GM11168 (cell line): ENCODE data around the gene SELENOS.

ENCODE experiments used
- in situ Hi-C: fragments of 300-500 bp; cut with MboI; formaldehyde crosslinking; loops from one replicate; pipeline ENCODE4 v1.12.0; 2022; ENCODE audit warnings: low sequenced_read_pairs; ENCODE audit not compliant: unreplicated experiment

The SELENOS gene, protein sequence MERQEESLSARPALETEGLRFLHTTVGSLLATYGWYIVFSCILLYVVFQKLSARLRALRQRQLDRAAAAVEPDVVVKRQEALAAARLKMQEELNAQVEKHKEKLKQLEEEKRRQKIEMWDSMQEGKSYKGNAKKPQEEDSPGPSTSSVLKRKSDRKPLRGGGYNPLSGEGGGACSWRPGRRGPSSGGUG

DNA sequence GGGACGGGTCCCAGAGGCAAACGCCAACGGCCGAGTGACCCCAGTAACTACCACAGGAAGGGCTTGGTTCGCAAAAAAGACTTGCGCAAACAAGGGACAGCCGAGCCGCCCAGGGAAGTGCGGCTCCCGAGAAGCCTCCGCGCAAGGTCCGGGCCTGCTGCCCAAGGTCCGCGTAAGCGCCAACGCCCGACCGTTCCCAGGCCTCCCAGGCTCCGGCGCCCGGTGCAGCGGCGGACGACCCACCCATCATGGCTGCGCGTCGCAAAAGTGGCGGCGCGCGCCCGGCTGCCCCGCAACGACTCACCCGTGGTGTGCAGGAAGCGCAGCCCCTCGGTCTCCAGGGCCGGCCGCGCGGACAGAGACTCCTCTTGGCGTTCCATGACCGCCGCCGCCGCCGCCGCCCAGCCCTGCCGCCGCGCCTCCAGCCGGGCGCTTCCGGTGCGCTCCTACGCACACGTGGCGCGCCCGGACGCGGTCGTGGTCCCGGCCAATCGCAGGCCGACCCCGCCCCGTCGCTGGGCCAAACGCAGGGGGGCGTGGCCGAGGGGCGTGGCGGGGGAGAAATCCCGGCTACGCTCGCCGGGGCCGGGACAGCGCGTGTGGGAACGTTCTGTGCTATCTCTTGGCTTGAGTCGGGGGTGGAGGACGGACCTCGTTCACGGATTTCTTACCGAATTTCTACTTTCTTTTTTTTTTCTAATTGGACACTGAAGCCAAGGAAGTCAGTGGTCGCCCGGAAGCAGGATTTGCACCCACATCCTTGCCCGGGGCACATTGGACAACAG, at the start of gene SELENOS:
TSS of gene SELENOS (minus strand) at position 448 of the 785 bp plus-strand sequence. CDS start at position 380, 68 bp downstream.
- in situ Hi-C loops: no loop called here

DNA sequence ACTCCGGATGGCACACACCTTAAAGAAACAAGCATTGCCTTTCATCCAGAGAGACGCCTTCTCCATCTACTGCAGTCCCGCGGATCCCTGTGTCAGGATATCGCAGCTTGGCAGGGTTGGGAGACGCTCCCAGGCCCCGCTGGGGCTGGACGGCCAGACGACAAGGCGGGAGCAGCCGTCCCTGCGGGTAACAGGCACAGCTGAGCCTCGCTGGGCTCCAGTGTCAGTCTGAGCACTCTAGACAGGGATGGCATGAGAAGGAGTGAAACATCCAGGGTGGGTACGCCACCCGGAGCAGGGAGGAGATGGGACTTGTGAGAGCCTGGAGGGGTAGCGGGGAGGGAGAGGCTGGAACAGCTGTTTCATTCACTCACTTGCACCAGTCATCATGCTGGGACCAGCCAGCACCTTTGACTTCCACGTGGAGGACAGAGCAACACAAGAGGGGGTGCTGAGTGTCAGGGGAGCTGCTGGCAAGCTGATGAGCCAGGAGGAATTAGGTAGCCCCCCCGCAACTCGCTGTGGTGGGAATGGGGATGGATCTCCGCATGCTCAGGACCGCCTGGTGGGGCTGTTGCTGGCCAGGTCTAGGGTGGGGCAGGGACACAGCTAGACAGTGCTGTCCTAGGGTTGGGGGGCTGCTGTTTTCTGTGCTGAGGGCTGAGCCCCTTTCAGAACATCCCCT, 49.3 kb upstream of the SELENOS start:
- in situ Hi-C loops: no loop called here

DNA sequence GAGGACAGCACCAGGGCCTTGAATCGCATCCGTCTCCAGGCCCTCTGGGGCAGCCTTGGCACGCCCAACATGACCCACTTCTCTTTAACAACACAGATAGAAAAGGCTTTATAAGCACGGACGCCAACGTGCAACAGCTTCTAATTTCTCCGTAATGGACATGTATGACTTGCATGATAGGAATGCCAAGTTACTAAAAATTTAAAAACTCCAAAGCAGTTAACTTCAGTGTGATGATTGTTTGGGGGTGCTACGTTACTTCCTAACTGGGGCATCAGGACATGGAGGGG, 48.7 kb upstream of the SELENOS start:
- in situ Hi-C loops: no loop called here

DNA sequence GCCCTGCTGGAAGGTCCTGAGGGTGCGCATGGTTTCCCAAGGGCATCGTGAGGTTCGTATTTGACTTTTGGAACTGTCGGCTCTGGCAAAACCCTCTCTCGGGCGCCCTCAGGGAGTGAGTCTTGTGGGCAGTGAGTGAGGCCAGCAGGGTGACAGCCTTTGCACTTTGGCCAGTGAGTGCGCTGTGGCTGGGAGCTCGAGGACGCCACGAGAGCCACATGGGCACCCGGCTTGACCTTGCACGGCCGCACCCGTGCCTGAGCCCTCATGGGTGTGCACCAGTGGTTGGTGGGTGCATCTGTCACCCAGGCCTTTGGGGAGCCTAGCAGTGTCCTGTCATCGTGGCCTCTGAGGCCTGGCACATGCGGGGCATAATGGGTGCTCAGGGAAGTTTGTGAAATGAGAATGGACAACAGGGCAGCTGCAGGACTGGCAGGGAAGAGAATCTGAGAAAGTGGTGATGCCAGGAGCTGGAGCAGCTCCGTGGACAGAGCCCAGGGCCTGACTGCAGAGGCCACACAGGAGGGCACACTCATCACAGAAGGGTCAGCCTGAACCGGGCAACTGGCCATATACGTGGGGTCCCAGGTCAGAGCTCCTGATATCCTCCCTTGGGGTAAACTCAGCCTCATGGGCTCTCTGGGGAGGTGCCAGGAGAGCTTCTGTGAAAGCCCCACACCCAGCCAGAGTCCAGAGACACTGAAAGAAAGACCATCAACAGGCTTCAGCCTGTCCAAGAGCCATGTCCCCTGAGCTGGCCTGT, 48.2 kb upstream of the SELENOS start:
- in situ Hi-C loops: no loop called here

DNA sequence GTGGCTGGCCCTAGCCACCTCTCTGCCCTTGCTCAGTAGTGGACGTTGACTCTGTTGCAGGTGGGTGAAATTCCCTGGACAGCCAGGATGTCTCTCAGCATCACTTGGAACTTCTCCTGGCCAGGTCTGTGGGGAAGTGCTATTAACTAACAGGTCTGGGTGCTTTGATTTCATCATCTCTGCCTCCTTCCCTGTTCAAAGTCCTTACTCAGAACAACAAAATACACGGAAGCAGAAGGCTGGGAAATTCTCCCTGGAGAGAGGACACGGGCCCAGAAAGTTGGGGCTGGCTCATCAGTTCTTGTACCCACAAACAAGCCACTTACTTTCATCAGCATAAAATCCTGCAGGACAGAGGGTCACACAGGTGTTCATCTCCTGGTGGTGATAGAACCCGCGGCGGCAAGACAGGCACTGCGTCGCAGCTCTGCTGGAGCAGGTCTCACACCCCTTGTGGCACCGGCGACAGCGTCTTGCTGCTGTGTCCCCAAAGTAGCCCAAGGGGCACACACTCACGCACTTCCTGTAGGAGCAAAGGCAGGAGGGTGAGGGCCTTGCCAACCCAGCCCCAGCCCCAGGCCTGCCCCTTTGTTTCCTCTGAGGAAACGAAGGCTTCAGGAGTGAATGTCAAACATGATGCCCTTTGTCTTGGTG, 47.4 kb upstream of the SELENOS start:
- in situ Hi-C loops: no loop called here

DNA sequence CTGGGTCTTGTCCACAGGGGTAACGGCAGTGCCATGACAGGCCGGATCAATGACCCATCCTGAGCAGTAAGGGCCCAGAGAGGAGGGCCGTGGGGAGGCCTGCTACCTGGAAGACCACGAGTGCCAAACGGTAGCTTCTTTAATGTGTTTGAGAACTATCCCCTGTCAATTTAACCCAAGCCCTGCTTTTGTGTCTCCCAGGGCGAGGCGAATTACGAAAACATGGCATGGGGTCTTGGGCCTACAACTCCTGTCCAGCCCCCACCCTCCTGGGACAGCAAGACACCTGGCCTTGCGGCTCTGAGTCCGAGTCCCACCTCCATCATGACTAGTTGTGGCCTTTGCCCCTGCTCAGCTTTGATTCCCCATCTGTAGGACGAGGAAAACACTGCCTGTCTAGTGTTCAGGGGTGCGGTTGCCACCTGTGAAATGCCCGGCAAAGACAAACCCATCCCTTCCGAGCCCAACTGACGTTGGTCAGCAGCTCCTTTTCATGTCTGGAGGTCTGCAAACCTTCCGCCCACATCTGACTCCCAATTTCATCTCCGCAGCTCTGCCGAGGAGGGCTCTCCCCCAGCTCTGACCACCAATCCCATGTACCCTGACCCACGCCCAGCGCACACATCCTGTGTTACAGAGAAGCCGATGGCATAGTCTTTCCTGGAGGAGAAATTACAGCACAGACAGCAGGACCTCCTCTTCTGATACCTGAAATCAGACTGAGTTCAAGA, 46.7 kb upstream of the SELENOS start:
- in situ Hi-C loops: no loop called here

DNA sequence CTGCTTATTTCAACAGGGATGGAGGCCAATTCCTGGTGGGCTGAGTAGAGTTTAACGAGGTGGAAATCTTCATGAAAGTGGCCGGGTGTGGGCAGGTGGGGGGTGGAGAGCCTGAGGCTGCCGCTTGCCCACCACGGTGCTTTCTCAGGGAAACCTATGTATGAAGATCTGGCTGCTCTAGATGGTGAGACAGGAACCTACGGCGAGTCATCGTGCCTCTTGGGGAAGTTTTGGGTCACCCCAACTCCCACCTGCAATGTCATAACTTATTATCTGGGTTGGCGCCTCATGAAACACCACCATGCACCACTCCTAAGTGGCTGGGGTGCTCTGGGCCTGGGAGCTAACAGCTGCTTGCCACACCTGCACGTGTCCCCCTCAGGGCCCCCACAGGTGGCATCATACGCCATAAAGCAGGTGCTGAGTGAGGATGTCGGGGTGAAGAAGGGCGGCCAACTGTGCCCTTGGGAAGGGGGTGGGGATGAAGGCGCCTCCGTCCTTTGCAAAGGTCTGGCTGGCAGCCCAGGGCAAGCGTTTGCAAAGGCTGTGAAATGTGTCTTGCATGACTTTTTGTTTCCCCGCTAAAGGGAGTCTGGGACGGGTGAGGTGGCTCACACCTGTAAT, 45.7 kb upstream of the SELENOS start:
- in situ Hi-C loops: no loop called here

DNA sequence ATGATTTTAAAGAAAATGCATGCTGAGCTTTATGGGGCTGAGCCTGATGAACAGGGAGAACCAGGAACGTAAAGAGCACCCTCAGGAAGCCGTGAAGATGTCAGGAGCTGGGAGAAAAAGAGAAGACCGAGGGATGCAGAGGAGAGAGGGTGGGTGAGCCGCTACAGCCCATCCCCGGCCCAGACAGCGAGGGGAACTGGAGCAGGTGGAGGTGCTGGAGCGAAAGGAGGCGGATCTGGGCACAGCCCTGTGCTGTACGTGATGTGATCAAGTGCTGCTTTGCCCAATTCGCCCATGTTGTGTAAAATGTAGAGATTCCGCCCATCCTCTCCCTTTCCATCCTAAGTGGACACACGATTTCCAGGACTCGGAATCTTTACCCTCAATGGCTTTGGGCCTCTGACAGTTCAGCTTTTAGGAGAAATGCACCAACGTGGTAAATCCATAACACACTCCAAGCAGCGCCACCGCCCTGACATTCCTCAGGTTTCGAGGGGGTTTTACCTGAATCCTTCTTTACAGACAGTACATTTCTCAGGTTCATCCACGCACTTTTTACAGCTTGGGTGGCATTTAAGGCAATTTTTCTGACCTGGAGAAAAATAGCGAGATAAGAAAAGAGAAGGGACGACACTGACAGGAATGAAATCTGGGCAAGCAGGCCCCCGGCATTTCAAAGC, 44.9 kb upstream of the SELENOS start:
- in situ Hi-C loops: no loop called here

DNA sequence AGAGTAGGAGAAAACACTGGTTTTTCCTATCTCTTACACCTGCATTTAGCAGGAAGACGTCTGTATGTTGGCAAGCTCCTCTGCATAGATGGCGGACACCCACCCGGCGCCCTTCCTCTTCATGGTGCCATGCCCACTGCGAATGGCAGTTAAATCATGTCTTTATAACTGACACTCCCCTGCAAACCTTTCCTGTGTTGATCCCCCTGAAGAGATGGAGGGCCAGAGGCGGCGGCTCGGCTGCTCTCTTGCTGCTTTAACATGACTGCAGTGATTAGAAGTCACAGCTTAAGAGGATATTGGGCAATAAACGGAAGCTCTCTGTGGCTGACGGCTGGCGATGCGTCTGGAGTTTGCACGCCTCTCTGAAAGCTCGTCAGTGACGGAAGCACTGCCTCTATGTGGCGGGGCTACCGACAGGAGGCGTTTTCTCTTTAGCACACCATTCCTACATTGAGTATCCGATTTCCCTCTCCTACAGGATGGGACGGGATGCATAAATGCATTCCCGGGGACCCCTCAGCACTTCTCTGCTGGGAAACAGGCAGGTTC, 43.3 kb upstream of the SELENOS start:
- in situ Hi-C loops: no loop called here

DNA sequence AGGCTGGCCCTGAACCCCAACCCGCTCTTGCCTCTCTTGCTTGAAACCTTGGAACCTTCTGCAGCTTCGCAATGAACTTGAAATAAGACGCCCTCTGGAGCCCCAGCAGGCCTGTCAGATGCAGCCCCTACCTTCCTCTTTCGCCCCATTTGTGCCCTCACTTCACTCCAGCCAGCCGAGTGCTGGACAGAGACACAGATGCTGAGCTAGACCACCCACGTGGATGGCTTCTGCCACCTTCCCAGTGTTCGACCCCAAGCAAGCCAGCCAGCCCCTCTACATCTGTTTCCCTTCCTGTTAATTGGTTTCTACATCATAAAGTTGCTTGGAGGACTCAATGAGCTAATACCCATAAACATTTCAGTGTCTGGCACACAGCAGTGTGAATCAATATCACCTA, 41.6 kb upstream of the SELENOS start:
- in situ Hi-C loops: no loop called here

DNA sequence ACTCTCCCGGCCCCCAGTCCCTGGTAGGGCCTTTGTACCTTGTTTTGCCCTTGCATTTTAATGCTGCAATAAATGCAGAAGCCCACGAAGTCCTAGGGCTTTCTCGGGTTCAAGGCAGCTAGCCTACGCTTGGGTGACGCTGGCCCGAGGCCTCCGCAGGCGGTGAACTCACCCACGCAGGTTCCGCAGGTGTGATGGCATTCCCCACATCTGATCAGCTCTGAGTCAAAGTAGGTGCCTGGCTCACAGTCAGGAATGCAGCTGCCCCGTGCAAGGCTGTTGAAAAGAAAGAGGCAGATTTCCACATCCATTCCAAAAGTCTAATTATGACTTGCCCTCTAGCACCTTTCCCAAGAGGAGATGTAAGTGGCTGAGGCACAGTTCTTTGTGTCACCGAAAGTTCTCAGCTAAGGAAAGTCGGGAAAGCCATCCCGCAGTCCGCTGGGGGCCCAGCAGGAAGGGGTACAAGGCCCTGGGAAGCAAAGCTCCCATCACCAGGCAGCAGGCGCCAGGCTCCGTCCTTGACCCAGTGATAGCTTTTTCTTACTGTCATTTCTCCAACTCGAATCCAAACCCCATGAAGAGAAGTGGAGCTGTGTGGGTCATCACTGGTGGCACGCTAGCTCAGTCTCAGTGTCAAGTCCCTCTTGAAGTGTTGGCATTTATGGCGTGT, 41.0 kb upstream of the SELENOS start:
- in situ Hi-C loops: no loop called here

DNA sequence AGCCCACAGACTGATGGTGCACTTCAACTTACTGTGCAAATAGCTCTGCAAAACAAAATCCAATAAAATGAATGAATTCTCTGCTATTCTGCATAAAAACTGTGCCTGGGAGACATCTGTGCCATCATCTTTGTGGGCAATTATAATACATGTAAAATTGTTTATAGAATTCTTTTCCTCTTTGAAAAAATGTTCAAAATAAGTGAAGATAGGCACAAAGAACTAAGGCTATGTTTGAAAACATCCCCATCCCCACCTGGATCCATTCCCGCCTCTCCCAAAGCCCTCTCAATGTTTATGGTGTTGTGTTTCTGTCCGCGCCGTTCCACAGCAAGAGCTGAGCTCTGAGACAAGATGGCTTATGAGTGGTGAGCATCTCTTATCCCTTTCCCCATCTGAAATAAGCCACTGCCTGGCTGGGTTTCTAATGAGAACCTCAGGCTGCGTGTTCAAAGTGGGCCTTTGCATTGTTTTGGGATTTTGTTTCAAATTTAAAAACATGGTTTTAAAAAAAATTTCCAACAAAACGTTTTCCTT, 40.1 kb upstream of the SELENOS start:
- in situ Hi-C loops: no loop called here

DNA sequence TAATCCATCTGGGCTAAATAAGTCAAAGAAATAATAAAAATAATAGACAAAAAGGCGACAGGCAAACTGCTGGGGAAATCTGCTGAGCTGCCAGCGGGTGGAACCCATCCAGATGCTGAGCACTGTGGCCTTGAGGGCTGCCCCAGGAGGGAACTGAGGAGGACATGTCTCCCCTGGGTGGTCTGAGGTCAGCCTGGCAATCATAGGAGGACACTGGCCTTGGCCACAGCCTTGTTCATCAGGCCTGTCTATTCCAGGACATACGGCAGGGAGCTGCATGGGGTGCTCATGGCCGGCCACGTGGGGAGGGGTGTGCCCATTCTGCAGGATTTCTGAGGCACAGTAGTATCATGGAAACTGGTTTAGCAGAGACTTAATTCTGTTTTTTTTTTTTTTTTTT, 39.2 kb upstream of the SELENOS start:
- in situ Hi-C loops: no loop called here

DNA sequence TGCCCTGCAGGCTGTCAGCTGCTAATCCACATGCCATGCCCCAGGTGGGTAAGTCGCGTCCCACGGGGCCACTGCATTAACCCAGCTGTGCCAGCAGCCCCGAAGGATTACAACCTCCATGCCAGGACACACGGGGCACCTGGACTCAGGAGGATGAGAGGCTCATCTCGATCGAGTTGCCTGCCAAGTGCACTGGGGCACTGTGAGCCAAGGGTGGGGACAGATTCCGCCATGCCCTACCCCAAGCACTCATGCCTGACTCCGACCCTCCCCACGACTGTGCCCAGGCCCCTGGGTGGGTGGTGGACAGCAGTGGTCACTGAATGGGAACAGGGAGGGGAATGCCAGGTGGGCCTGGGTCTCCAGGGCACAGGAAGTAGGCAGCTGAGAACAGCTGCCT, 38.5 kb upstream of the SELENOS start:
- in situ Hi-C loops: no loop called here

DNA sequence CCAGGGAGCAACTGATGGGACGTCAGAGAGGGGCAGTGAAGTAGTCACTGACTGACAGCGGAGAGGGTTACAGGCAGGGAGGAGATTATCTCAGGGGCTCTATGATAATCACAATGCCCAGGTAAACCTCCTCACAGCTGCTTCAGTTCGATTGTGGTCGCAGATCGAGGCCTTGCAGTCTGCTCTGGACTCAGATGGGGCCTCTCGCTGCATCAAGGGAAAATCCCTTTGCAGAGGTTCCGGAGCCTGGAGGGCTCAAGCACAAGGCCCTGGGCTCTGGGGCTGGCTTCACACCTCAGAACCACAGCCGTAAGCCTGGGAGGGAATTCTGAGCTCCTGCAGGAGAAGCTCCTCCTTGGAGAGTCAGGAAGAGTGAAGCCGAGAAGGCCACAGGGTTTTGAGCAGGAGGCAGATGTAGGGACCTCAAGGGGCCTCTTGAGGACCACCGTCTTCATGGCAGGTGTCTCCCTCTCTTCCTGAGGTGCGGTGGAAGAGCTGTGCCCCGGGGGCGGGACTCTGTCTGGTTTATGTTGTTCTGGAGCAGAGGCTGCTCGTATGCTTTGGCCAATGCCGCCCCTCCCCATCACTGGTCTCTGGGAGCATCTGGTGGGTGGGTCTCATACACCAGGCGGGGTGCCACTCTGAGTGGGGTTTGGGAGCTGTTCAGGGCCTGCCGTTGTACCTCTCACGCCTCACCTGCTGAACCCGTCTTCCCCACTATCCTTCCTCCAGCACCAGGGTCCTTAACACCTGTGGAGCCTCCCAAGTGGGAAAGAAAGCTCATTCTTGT, 37.2 kb upstream of the SELENOS start:
- in situ Hi-C loops: no loop called here

DNA sequence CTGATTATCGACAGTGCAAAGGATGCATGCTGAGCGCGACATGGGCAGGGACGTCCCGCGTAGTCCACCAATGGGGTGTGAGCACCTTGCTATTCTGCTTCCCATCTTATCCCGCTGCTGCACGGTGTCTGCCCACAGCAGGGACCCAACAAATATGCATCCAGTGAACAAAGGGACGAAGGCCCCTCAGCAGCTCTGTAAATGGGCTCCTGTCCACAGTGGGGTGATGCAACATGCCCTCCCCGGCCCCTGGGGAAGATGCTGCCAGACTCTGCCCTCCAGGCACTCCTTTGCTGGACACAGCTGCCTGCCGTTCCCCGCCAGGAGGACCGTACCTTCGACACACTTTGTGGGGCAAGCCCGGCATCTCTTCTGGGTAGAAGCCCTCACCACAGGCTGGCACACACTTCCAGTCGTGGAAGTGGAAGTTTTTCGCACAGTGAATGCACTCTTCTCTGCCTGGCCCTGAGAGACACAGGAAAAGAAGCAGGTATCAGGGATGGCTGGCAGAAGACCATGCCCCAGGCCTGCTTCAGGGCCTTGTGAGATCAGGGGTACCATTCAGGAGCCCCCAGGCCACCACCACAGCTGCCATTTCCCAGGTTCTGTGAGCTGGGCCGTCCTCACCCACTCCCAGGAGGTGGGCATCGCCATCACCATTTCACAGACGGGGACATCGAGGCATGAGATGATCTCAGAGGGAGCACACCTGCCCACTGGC, 35.9 kb upstream of the SELENOS start:
- in situ Hi-C loops: no loop called here
